TTC549 (cell line): ENCODE data around the gene KLHL26.

Experiments
- FAIRE-seq: peaks from 2 replicates; lab custom pipeline; 2012; peaks lifted over from hg19 to GRCh38; lab: Jason Lieb, UNC

KLHL26 gene

DNA sequence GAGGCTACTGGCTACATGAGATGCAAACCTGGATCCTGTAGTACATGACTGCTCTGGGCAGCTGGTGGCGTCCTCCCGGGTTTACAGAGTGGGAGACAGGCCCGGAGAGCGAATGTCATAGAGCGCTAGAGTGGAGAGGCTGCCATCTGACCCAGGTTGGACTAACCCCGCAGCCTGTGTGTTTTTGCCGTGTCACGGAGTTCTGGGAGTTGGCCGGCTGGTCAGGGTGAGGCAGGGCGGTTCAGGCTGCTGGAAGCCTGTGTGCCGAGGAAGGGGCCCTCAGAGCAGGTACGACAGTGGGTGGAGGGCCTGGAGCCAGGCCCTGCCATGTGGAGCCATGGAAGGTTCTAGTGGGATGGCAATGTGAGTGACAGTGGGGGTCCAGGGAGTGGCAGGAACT lies 59.2 kb downstream of the KLHL26 start:
- no peak for FAIRE-seq

DNA sequence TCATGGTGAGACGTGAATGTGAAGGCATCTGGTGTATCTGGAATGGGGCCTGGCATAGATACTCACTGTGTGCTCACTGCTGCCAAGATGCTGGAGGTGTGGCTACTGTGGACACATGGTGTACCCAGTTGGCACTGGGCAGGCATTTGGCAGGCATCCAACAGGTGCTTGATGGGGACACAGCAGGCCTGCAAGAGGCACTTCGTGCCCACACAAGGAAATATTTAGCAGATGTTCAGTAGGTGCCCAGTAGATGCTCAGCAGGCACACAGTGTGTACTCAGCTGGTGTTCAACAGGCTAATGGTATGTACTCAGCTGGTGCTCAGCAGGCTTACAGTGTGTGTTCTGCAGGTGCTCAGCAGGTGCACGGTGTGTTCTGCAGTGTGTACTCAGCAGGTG lies 60.9 kb downstream of the KLHL26 start:
- FAIRE-seq: no peak

DNA sequence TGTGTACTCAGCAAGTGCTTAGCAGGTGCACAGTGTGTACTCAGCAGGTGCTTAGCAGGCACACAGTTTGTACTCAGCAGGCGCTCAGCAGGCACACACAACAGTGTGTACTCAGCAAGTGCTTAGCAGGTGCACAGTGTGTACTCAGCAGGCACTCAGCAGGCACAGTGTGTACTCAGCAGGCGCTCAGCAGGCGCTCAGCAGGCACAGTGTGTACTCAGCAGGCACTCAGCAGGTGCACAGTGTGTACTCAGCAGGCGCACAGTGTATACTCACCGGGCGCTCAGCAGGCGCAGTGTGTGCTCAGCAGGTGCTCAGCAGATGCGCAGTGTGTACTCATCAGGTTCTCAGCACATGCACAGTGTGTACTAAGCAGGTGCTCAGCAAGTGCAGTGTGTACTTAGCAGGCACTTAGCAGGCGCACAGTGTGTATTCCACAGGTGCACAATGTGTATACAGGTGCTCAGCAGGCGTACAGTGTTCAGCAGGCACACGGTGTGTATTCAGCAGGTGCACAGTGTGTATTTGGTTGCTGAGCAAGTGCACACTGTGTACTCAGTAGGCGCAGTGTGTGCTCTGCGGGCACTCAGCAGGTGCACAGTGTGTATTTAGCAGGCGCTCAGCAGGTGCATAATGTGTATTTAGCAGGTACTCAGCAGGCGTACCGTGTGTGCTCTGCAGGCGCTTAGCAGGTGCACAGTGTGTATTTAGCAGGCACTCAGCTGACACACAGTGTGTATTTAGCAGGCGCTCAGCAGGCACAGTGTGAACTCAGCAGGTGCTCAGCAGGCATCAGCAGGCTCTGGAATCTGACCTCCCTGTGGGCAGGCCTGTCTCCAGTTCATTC lies 61.7 kb downstream of the KLHL26 start:
- no peak for FAIRE-seq

DNA sequence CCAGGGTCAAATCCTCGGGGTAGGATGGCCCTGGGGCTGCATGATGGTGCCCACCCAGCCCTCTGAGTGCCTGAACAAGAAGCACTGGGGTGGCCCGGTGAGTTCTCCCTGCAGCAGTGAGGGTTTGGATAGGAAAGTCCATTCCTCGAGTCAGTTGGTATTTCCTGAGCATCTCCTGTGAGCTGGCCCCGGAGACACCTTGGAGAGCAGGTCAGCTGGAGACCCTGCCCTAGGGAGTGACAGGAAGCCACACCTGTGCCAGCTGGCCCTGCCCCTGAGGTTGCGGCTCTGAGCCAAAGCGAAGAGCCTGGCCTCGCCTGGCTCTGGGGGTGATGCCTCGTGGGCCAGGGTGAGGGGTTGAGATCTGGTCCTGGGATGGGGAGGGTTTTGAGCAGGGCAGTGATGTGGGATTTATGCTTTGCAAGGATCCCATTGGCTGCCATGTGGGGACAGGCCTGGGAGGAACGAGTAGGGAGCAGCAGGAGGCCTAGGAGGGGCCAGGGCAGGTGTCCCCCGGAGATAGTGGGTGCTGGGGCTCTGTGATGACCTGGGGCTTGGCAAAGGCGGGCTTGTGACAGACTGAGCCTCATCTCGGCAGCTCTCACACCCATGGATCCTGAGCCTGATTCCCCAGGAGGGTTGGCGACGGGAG lies 62.7 kb downstream of the KLHL26 start:
- FAIRE-seq: no peak

DNA sequence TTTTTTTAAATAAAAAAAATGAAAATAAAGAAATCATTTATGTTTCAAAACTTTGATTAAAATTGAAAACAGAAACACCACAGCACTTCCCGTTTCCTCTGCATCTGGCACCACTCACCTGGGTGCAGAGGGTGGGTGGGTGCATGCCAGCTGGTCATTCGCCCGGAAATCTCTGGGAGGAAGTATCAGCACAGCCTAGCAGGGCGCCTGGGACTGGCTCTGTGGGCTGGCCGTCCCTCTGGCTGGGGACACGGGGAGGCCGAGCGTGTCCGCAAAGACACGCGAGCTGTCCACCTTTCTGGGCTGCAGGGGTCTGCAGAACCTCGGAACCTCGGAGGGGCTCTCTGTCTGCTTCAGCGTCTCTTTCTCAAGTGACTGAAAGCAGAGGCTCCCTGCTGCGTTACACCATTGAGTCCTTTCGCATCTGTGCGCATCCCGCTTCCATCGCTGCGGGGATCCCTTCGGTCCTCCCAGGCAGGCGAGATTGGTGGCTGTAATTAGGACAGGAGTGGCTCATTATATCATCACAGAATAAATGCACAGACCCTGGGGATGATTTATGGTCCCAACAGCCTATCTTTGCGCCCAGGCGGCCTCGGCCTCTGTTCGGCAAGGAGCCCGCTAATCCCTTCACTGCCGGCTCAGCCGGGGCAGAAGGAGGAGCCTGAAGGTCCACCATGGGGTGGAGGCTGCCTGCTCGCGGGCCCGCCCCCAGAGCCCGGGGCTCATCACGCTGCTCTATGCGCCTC lies 63.8 kb downstream of the KLHL26 start:
- no peak for FAIRE-seq

DNA sequence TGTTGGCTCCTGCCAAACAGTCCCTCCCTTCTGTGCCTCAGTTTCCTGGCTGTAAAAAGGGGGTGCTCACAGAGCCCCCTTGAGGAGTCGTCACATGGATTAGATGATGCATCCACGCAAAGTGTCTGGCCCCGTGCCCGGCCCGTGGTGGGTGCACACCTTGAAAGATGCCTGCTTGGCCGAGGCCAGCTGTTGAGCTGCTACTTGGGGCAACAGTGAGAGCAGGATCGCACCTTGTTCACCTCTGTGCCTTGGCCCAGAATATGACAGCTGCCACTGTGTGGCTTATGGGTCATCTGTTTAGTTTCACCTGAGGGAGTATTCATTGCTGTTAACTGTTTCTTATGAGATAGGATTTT lies 64.4 kb downstream of the KLHL26 start:
- no peak for FAIRE-seq

DNA sequence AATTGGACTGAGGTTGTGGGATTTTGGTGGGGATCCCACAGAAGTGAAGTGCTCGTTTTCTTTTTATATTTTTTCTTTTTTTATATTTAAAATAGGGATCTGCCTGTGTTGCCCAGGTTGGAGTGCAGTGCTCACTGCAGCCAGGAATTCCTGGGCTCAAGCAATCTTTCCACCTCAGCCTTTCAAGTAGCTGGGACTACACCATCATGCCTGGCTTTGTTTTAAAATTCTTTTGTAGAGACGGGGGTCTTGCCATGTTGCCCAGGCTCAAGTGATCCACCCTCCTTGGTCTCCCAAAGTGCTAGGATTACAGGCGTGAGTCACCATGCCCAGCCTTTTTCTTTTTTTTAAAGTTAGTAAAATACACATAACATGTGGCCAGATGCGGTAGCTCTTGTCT lies 67.2 kb downstream of the KLHL26 start:
- no peak for FAIRE-seq

DNA sequence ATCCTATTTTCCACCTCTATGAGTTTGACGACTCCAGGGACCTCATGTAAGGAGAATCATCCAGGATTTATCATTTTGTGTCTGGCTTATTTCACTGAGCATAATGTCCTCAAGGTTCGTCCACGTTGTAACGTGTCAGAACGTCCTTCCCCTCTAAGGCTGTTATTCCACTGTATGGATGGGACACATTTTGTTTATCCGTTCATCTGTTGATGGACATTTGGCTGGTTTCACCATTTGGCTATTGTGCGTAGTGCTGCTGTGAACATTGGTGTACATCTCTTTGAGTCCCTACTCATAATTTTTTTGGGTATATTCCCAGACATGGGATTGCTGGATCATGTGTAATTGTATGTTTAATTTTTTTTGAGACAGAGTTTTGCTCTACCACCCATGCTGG lies 68.1 kb downstream of the KLHL26 start:
- no peak for FAIRE-seq

DNA sequence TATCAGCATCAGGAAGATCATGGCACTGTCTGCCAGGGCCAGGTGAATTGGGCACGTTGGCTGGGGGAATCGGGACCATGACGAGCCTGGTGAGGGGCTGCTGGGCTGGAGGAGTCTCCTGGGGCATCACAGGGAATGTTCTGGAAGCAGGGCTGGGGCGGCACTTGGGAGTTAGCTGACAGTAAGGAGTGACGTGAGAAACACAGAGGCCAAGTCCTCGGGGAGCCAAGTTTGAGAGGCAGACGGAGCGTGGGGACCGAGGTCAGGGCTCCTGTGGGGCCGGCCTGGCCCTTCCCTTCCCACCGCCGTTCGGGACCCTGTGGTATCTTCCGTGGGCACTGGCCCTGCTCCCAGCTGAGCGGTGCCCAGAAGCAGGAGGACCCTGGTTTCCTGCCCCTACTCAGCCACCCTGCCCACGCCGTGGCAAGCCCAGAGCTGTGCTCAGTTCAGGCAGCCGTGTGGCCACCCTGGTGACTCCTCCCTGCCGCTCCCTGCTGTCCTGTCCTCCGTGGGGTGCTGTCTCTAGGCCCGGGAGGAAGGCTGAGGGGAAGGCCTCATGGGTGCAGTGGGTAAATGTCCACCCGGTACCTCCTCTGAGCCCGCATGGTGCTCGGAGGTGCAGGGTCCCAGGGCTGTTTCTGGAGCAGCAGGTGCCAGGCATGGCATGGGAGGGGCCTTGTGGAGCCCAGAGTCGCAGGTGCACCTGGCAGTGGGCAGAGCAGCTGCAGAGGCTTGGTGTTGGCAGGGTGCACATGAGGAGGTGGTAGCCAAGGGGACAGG lies 71.8 kb downstream of the KLHL26 start:
- FAIRE-seq: no peak

DNA sequence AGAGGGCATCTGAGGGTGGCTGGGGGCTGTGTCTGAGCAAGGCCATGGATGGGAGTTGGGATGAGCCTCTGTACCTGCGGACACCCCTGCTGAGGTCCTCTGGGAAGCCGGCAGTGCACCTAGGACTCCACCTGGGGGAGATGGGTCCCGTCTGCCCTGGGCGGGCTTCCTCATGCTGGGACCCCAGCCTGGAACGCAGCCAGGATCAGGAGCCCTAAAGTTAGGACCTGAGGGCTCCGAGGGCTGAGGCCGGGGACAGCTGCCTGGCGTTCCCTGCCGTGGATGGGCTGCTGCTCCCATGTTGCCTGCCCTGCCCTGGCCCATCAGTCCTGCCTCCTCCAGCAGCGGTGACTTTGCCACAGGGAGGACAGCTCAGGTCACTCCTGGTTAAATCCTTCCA lies 72.7 kb downstream of the KLHL26 start:
- no peak for FAIRE-seq

DNA sequence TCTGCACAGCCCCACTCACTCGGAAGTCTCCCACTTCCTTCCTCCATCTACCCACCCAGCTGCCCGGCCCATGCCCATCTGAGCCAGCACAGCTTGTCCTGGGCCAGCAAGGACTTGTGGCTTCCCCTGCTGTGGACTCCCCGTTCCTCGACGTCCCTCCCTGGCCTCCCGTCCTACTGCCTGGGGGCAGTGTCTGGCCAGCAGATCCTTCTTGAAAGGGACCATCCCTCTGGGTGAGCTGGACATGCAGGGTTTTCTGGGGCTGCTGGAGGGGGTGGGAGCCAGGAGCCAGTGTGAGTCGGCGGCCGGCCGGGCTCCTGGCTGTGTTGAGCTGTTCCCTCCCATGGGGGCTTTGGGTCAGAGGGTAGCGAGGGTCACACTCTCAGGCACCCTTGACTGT lies 73.4 kb downstream of the KLHL26 start:
- no peak for FAIRE-seq

DNA sequence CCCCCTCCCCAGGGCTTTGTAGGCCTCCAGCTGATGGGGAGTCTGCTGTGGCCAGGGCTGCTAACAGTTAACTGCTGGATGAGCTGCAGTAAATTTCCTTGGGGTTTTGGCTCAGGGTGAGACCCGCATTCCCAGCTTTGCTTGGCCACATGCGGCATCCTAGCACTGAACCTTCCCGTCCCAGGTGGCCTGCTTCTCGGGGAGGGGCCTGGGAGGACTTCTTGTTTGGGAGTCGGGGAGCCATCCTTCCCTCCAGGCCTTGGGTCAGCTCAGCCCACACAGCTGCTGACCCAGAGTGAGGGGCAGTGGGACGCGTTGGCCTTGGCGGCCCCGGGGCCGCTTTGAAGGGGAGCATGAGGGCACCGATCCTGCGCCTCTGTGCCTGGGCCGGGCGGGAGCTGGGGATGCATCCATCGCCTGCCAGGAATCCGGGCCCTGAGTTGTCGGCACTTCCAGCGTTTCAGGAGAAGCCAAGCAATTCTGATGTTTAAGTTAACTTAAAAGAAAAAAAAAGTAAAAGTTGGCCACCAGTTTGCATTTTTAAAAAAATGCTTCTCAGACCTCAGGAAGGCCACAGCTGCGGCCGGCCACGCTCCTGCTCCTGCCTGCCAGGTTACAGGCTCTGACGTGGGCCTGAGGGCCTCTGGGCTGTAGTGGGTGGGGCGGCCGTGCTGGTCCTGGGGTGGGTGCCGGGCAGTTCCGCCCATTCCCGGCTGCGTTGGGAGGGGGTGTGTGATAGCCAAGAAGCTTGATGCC lies 74.3 kb downstream of the KLHL26 start:
- FAIRE-seq: no peak

DNA sequence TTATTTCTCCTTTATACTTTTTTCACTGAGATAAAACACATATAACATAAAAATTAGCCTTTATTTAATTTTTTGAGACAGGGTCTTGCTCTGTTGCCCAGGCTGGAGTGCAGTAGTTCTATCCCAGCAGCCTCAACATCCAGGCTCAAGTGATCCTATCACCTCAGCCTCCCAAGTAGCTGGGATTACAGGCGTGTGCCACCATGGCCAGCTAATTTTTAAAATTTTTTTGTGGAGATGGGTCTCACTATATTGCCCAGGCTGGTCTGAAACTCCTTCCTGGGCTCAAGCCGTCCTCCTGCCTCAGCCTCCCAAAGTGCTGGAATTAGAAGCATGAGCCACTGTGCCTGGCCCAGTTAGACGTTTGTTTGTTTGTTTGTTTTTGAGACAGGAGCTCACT lies 75.1 kb downstream of the KLHL26 start:
- FAIRE-seq: no peak

DNA sequence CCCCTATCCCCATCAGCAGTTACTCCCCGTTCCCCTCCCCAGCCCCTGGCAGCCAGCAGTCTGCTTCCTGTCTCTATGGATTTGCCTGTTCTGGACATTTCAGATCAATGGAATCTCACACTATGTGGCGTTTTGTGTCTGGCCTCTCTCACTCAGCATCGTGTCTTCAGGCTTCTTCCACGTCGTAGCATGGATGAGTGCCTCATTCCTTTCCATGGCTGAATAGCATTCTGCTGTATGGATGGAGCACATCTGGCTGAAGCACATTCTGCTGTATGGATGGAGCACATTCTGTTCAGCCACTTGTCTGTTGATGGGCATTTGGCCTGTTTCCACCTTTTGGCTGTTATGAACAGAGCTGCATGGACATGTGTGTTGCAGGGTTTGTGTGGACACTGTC lies 76.2 kb downstream of the KLHL26 start:
- FAIRE-seq: no peak

DNA sequence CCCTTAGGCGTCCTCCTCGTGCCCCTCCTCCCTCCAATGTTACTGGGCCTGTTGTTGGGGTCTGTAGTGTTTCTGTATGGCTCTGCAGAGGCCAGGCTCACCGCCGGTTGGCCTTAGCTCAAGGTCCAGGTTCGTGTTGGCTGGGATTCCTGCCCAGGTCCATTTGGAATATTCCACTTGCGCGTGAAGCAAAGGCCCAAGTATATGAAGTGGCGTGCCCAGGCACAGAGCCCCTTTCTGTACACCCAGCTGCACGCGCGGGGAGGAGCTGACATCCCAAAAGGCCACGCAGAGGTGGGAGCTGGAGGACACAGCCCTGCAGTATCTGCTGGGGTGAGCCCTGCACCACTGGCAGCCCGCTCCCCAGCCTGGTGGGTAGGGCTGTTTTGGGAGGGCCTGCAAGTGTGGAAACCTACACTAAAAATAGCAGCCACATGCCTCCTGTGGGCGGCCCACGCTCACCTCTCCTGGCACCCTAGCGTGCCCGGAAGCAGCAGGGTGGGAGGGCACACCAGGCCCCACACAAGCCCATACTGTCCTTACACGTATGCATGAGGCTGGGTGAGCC lies 76.8 kb downstream of the KLHL26 start:
- FAIRE-seq: no peak

DNA sequence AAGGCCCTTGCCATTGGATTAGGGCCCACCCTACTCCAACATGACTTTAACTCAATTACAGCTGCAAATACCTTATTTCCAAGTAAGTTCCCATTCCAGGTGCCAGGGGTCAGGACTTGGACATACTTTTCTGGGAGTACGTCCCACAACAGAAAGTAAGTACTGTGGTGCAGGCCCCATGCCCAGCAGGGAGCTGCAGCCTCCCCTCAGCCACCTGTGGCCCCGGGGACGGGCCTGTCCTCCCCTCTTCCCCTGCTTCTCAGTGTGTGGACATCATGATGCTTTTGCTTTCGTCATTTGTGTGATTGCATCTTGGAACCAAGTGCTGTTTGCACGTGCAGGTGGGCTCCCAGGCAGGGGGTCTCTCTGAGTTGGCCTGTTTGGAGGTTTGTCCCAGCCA lies 78.6 kb downstream of the KLHL26 start:
- FAIRE-seq: no peak

DNA sequence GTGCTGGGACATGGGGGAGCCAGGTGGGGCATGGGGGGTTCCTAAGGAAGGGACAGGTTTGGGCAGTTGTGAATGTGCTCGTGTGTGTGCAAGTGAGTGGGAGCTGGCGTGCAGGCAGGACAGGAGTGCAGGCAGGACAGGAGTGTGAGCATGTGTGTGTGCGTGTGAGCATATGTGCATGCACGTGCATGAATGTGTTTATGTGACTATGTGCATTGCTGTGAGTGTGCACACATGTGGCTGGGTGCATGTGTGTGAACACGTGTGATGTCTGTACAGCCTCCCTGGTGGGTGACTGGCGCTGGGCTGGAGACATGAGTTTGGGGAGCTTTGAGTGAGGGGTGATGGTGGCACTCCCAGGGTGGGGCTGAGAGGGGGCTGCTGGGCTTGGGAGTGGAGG lies 80.0 kb downstream of the KLHL26 start:
- FAIRE-seq: no peak

DNA sequence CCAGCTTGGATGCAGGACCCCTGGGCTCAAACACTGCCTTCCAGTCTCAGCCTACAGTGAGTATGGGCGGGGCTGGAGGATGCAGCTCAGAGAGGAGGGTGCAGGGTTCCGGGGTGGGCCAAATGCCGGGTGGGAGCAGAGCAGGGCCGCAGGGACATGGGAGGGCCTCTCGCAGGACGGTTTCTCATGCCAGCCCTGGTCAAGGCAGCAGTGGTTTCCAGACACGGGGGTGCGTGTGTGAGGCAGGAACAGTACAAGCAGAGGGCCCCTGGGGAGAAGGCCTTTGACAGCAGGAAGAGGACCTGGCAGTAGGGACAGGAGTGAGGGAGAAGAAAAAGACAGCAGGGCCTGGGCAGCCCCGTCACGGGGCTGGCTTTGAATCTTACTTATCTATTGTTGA lies 80.8 kb downstream of the KLHL26 start:
- FAIRE-seq: no peak

DNA sequence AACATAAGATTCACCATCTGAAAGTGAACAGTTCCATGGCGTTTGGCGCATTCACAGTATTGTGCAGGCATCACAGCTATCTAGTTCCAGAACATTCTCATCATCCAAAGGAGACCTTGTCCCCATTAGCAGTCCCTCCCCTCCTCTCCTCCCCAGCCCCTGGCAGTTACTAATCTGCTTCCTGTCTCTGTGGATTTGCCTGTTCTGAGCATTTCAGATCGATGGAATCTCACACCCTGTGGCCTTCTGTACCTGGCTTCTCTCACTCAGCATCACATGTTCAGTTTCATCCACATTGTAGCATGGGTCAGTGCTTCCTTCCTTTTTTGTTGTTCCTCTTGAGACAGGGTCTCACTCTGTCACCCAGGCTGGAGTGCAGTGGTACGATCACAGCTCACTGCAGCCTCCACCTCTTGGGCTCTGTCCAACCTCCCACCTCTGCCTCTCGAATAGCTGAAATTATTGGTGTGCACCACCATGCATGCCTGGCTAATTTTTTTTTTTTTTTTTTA lies 81.2 kb downstream of the KLHL26 start:
- no peak for FAIRE-seq

DNA sequence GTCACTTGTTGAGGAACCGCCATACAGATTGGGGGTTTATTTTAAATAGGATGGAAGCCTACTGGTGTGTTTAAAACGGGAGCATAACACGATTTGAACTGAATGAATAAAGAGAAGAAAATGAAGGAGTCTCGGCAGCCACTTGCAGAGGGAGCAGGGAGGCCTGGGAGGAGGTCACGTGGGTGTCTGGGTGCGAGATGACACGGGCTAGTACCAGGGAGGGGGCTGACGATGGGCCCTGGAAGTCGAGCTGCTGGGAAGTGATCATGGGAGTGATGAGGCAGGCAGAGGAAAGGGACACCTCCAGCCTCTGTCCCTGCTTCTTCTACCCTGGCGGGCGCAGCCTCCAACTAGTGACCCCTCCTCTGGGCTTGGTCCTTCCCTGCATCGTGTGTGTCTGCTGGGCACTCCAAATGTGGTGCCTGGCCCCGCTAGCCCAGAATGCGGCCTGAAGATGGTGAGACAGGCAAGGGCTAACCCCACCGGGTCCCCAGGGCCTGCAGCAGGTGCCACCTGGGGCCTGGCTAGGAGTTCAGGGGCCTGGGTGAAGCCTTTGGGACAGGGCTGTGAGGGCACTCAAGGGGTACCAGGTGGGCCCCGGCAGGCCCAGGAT lies 82.1 kb downstream of the KLHL26 start:
- FAIRE-seq: no peak

DNA sequence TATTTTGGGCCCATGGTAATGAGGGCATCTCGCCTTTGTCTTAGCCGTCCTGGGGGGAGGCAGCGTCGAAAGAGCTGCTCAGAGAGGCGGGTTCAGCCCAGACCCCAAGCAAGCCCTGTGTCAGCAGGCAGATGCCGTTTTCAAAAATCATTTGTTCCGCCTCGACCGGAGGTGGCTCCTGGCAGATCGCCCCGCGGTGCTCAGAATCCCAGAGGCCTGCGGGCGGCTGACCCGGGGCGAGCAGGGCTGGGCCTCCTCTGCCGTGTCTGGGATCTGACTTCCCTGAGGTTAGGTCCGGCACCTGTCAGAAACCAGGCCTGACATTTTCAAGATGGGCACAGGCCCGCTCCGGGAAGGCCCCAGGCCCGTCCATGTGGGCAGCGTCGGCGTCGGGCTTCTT lies 82.7 kb downstream of the KLHL26 start:
- no peak for FAIRE-seq
